IMR-90 (cell line): ENCODE measurements around the gene MGAT3.

ENCODE experiments used
- CTCF ChIP-seq: conservative IDR thresholded peaks from 2 replicates; pipeline ENCODE4 v1.5.1; 2012; ENCODE audit warnings: mild to moderate bottlenecking, low read depth, low read length, improper control_type of control experiment
- MAZ ChIP-seq: IDR thresholded peaks from 2 replicates; pipeline ENCODE4 v1.6.1; 2012; ENCODE audit warnings: low read depth, mild to moderate bottlenecking, low read length, improper control_type of control experiment, moderate library complexity, borderline replicate concordance

DNA sequence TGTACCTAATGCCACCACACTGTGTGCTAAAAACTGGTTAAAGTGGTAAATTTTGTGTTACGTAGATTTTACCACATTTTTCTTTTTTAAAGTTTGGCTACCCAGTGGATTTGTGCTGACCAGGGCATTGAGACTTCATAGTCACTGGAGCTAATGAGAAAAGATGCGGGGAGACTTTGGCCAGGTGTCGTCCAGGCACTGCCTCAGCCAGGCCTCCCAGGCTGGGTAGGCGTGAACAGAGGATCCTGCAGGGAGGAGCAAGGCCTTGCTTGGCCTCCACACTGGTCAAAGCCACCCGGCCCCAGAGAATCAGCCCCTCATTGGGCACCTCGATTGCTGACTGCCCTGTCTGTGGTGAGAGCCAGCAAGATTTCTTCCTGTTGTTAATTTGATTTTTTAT lies 13.4 kb upstream of the MGAT3 start:
- TF ChIP-seq CTCF (no peak), MAZ (no peak)
